NCI-H524 (cell line): ENCODE results near the gene ANKRD6.

Source experiments
- DNase-seq, 2 experiments: peaks; one replicate each; lab custom pipeline; 2025; lab: John Stamatoyannopoulos, UW

The ANKRD6 gene

GRCh38 chr6:89564752-89565427 is 131.9 kb downstream of the ANKRD6 start:
- DNase-seq: no peak

GRCh38 chr6:89566008-89566800 is 133.3 kb downstream of the ANKRD6 start:
- peak; percentile 57 to 74 for DNase-seq

GRCh38 chr6:89566930-89567629 is 134.1 kb downstream of the ANKRD6 start:
- DNase-seq: peak in 1 of 2 experiments; percentile 9

GRCh38 chr6:89567630-89568390 is 134.9 kb downstream of the ANKRD6 start:
- no peak for DNase-seq

GRCh38 chr6:89574910-89575561 is 142.1 kb downstream of the ANKRD6 start:
- DNase-seq: no peak

GRCh38 chr6:89575562-89575960 is 142.6 kb downstream of the ANKRD6 start:
- DNase-seq: no peak

- DNase-seq: no peak
Measured at GRCh38 chr6:89580997-89581666, 148.2 kb downstream of the ANKRD6 start.

- DNase-seq: peak in 1 of 2 experiments; percentile 62
Measured at GRCh38 chr6:89581689-89582088, 148.7 kb downstream of the ANKRD6 start.

GRCh38 chr6:89582669-89583325 is 149.8 kb downstream of the ANKRD6 start:
- peak; percentile 45 to 82 for DNase-seq

- no peak for DNase-seq
Measured at GRCh38 chr6:89583559-89583958, 150.6 kb downstream of the ANKRD6 start.

- no peak for DNase-seq
Measured at GRCh38 chr6:89584539-89584938, 151.6 kb downstream of the ANKRD6 start.

- no peak for DNase-seq
Measured at GRCh38 chr6:89585154-89585553, 152.2 kb downstream of the ANKRD6 start.

- DNase-seq: no peak
Measured at GRCh38 chr6:89589297-89590025, 156.5 kb downstream of the ANKRD6 start.

- no peak for DNase-seq
Measured at GRCh38 chr6:89590133-89590532, 157.2 kb downstream of the ANKRD6 start.

GRCh38 chr6:89591745-89592144 is 158.8 kb downstream of the ANKRD6 start:
- no peak for DNase-seq

GRCh38 chr6:89596056-89596455 is 163.1 kb downstream of the ANKRD6 start:
- no peak for DNase-seq

GRCh38 chr6:89596484-89596883 is 163.5 kb downstream of the ANKRD6 start:
- no peak for DNase-seq

- no peak for DNase-seq
Measured at GRCh38 chr6:89597372-89597771, 164.4 kb downstream of the ANKRD6 start.

- peak in 1 of 2 experiments; percentile 51 for DNase-seq
Measured at GRCh38 chr6:89597988-89598387, 165.0 kb downstream of the ANKRD6 start.

GRCh38 chr6:89599727-89600126 is 166.8 kb downstream of the ANKRD6 start:
- no peak for DNase-seq
